Measurements from ENCODE around the gene PRRX1. TPM values are rescaled to one million over a fixed set of nuclear protein-coding genes. Genes with fewer than 3 reads are reported as not detected.

Gene PRRX1
- total and polyA plus RNA-seq, 12 donors = 6.8 to 23.4 (median 13.6) TPM

DNA sequence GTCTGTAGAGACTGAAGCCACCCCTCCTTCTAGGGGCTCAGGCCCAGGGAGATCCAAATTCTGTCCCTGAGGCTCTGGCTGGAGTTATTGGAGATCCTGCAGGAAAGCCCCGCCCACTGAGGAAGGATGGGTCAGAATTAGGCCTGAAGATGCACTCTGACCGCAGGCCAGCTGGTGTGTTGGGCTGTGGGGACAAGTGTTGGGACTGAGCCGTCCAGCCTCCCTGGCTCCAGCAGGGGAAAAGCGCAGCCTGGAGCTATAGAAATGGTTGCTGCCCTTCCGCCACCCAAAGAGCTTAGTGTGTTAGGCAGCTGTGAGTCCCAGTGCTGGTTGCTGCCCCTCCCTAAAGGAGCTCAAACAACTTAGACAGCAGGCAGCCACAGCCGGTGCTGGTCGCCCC is 33.0 kb upstream of the PRRX1 start:
- no peaks in the 10 kb centered on the region for H3K27me3 ChIP-seq
- intact Hi-C loops (cut with DNase I) = no loop called here
- H3K4me3 ChIP-seq = no peak overlapping the region
- H3K27ac ChIP-seq = no peak overlapping the region
- no peaks in the 10 kb centered on the region for H3K4me1 ChIP-seq (replicated peaks in 1 of 2)
- no peaks in the 10 kb centered on the region for H3K9me3 ChIP-seq (replicated peaks in 1 of 3)
- H3K36me3 ChIP-seq (replicated peaks in 1 of 2) = no peaks in the 10 kb centered on the region
- DNase-seq = no peak
- WGBS, 4 donors = 80 to 90% (median 87%) methylated on average over 1 to 7 of the region's 7 CpGs
- TF ChIP-seq POLR2A (IDR thresholded peaks at IDR 0.05) = no peak
- TF ChIP-seq, protein P1, sequence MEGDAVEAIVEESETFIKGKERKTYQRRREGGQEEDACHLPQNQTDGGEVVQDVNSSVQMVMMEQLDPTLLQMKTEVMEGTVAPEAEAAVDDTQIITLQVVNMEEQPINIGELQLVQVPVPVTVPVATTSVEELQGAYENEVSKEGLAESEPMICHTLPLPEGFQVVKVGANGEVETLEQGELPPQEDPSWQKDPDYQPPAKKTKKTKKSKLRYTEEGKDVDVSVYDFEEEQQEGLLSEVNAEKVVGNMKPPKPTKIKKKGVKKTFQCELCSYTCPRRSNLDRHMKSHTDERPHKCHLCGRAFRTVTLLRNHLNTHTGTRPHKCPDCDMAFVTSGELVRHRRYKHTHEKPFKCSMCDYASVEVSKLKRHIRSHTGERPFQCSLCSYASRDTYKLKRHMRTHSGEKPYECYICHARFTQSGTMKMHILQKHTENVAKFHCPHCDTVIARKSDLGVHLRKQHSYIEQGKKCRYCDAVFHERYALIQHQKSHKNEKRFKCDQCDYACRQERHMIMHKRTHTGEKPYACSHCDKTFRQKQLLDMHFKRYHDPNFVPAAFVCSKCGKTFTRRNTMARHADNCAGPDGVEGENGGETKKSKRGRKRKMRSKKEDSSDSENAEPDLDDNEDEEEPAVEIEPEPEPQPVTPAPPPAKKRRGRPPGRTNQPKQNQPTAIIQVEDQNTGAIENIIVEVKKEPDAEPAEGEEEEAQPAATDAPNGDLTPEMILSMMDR (IDR thresholded peaks at IDR 0.05) = no peak

DNA sequence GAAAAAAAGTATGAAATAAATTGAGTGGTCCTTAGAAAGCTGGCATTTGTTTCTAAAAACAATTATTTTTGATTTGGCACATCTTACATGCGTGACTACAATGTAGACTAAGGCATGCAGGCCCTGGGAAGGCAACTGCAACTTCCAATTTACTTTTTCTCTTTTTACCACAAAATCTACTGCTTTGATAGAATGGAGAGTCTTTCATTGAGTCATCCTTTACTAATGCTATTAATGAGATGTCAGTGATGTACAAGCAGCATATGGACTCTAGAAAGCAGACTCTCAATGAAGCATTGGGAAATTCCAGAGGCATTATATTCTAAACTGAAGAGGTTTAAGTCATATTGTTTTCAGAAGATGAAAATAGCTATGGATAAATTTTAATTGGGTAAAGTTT is 29.6 kb upstream of the PRRX1 start:
- no peak for DNase-seq
- H3K36me3 ChIP-seq (replicated peaks in 1 of 2) = no peaks in the 10 kb centered on the region
- H3K9me3 ChIP-seq (replicated peaks in 1 of 3) = no peaks in the 10 kb centered on the region

DNA sequence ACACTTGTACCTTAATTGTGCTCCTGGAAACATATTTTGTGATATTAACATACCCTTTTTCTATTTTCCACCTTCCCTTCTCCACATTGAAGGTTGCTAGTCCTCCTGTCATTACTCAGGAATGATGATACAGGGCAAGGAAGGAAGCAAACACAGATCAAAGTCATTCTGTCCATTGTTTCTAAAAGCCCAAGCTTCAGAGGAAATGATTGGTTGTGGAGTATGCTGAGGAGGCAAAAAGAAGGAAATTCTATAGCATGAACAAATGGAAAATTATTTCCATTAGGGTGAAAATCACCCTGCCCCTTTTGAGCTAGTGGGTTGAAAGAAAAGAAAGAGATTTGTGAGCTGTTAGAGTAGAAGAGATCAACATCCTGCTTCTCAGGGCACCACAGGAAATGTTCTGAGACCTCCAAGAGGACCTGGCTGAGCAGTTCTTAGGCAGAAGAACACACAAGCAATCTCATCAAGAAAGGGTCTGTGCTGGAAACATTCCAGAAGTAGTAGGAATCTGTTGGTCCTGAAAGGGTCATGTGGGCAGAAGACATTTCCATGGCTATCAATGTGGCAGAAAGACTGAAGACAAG is 29.0 kb upstream of the PRRX1 start:
- no peaks in the 10 kb centered on the region for H3K36me3 ChIP-seq (replicated peaks in 1 of 2)
- no peak overlapping the region for H3K27ac ChIP-seq
- no peak for TF ChIP-seq POLR2A (IDR thresholded peaks at IDR 0.05)
- DNase-seq = no peak
- H3K4me1 ChIP-seq (replicated peaks in 1 of 2) = no peaks in the 10 kb centered on the region
- no peak overlapping the region for H3K4me3 ChIP-seq
- H3K27me3 ChIP-seq = no peaks in the 10 kb centered on the region
- H3K9me3 ChIP-seq (replicated peaks in 1 of 3) = no peaks in the 10 kb centered on the region
- intact Hi-C loops (cut with DNase I) = no loop called here

More for the DNA sequence above, 29.6 kb upstream of the PRRX1 start:
- intact Hi-C loops (cut with DNase I) = no loop called here
- no peaks in the 10 kb centered on the region for H3K27me3 ChIP-seq
- H3K4me1 ChIP-seq (replicated peaks in 1 of 2) = no peaks in the 10 kb centered on the region
- H3K27ac ChIP-seq = no peak overlapping the region
- TF ChIP-seq, protein P1 (IDR thresholded peaks at IDR 0.05) = no peak
- TF ChIP-seq POLR2A (IDR thresholded peaks at IDR 0.05) = no peak
- WGBS, 4 donors = 83 to 89% (median 86%) methylated on average over 1 of the region's 1 CpG
- H3K4me3 ChIP-seq = no peak overlapping the region

DNA sequence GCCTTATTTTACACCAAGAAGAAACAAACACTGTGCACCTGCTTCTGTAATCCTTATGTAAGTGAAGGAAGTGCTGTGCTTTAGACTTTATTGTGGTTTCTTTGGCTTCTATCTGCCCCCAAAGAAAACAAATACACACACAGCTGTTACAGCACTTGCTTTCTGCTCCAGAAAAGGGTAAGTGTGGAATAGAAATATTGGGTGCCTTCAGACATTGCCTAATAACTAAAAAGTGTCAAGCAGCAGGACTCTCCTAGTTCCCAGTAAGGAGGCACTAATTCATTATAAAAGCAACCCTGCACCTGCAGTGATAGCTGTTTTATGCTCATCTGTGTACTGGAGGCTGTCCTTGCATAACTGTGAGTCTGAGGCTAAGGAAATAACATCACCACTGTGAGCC is 23.4 kb upstream of the PRRX1 start:
- no peak overlapping the region for H3K4me3 ChIP-seq
- no peak for DNase-seq
- intact Hi-C loops (cut with DNase I) = no loop called here
- H3K9me3 ChIP-seq (replicated peaks in 1 of 3) = no peaks in the 10 kb centered on the region
- H3K4me1 ChIP-seq (replicated peaks in 1 of 2) = no peaks in the 10 kb centered on the region
- TF ChIP-seq, protein P1 (IDR thresholded peaks at IDR 0.05) = no peak
- no peak for TF ChIP-seq POLR2A (IDR thresholded peaks at IDR 0.05)
- H3K27ac ChIP-seq = no peak overlapping the region
- H3K36me3 ChIP-seq (replicated peaks in 1 of 2) = no peaks in the 10 kb centered on the region
- H3K27me3 ChIP-seq = no peaks in the 10 kb centered on the region

DNA sequence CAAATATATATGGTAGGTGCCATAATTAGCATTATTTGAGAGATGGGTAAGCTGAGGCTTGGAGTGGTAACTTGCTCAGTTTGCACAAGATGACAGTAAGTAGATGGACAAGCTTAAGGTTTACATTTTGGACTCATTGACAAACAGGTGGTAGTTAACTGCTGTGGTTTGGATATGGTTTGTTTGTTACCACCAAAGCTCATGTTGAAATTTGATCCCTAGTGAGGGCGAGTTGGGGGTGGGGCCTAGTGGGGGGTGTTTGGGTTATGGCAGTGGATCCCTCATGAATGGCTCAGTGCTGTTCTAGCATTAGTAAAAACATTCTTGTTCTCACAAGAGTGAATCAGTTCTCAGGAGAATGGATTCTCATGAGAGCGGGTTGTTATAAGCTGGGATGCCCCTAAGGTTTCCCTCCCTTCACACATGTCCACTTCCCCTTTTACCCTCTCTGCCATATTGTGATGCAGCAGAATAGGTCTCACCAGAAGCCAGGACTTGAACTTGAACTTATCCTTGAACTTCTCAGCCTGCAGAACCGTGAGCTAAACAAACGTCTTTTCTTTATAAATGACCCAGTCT is 6.6 kb upstream of the PRRX1 start:
- no peaks in the 10 kb centered on the region for H3K9me3 ChIP-seq (replicated peaks in 1 of 3)
- intact Hi-C loops (cut with DNase I) = no loop called here
- no peak for DNase-seq
- H3K27me3 ChIP-seq = peaks cover 19% of the 10 kb centered on the region
- H3K27ac ChIP-seq = no peak overlapping the region
- no peaks in the 10 kb centered on the region for H3K36me3 ChIP-seq (replicated peaks in 1 of 2)
- H3K4me3 ChIP-seq = no peak overlapping the region
- WGBS, 4 donors = 40 to 54% (median 51%) methylated on average over 4 of the region's 4 CpGs
- no peaks in the 10 kb centered on the region for H3K4me1 ChIP-seq (replicated peaks in 1 of 2)
- TF ChIP-seq, protein P1 (IDR thresholded peaks at IDR 0.05) = no peak
- TF ChIP-seq POLR2A (IDR thresholded peaks at IDR 0.05) = no peak

Data from adrenal gland (tissue), 12 donors.